PC-9 (cell line): ENCODE results near the gene MBTPS1. TPM values are rescaled to one million over a fixed set of nuclear protein-coding genes. Genes with fewer than 3 reads are reported as not detected.
A peak's percentile ranks its signal among the peaks of the same experiment; 100 is the strongest.

ENCODE experiments used
- BruUV-seq: library from RNA; stranded (reverse); fragments of 400-500 nt; replicated peaks from 2 replicates; lab custom pipeline; 2021; lab: Mats Ljungman, UMichigan
- CTCF ChIA-PET: fragments of 300-600 bp; sonication (Branson Sonifier 250); formaldehyde crosslinking; loops from one replicate; lab custom pipeline; 2022; ENCODE audit warnings: antibody characterized with exemption; lab: Charles Lee
- POLR2A ChIA-PET: fragments of 300-600 bp; sonication (Branson Sonifier 250); formaldehyde crosslinking; loops from one replicate; lab custom pipeline; 2022; ENCODE audit warnings: antibody characterized with exemption; ENCODE audit not compliant: unreplicated experiment; lab: Charles Lee
- DNase-seq, 2 experiments: peaks; one replicate each; pipeline versions ENCODE4 v3.0.0 to v3.0.0-alpha.2; 2015 to 2022; ENCODE audit warnings: mixed read lengths in 1 of 2
- H2AFZ ChIP-seq: fragments of 200-600 bp; sonication (generic); 2 replicates; pipeline ENCODE4 v1.8.1; 2017; ENCODE audit warnings: antibody characterized with exemption
- H3F3A ChIP-seq: fragments of 200-600 bp; sonication (generic); 2 replicates; pipeline ENCODE4 v1.8.1; 2017; ENCODE audit warnings: antibody characterized with exemption, mild to moderate bottlenecking, low read depth; ENCODE audit not compliant: insufficient read depth
- H3K27ac ChIP-seq: fragments of 200-600 bp; sonication (generic); 2 replicates; pipeline ENCODE4 v1.6.1; 2016; ENCODE audit warnings: mixed run types
- H3K27me3 ChIP-seq: fragments of 200-600 bp; sonication (generic); 2 replicates; pipeline ENCODE4 v1.6.1; 2016; ENCODE audit warnings: low read depth, mixed run types; ENCODE audit not compliant: insufficient read depth
- H3K36me3 ChIP-seq: fragments of 200-600 bp; sonication (generic); 2 replicates; pipeline ENCODE4 v1.6.1; 2016; ENCODE audit warnings: low read depth, mixed run types
- H3K4me1 ChIP-seq: fragments of 200-600 bp; sonication (generic); replicated peaks from 2 replicates; pipeline ENCODE4 v1.6.1; 2016; ENCODE audit warnings: mixed run types; ENCODE audit not compliant: insufficient read depth
- H3K4me2 ChIP-seq: fragments of 200-600 bp; sonication (generic); 2 replicates; pipeline ENCODE4 v1.6.1; 2017; ENCODE audit warnings: mixed run types
- H3K4me3 ChIP-seq: fragments of 200-600 bp; sonication (generic); 2 replicates; pipeline ENCODE4 v1.6.1; 2016; ENCODE audit warnings: mixed run types
- H3K79me2 ChIP-seq: fragments of 200-600 bp; sonication (generic); 2 replicates; pipeline ENCODE4 v1.6.1; 2017; ENCODE audit warnings: low read depth, mixed run types
- H3K9me2 ChIP-seq: fragments of 200-600 bp; sonication (generic); 2 replicates; pipeline ENCODE4 v1.8.1; 2017; ENCODE audit warnings: mild to moderate bottlenecking; ENCODE audit not compliant: insufficient read depth
- H3K9me3 ChIP-seq: fragments of 200-600 bp; sonication (generic); 2 replicates; pipeline ENCODE4 v1.8.1; 2016; ENCODE audit warnings: low read depth; ENCODE audit not compliant: insufficient read depth
- H4K20me1 ChIP-seq: fragments of 200-600 bp; sonication (generic); 2 replicates; pipeline ENCODE4 v1.8.1; 2017; ENCODE audit not compliant: insufficient read depth
- CTCF ChIP-seq: fragments of 200-600 bp; sonication (generic); conservative IDR thresholded peaks from 2 replicates; pipeline ENCODE4 v1.6.1; 2017; ENCODE audit warnings: mixed run types, antibody characterized with exemption, mild to moderate bottlenecking, moderate library complexity
- EZH2 ChIP-seq: fragments of 200-600 bp; sonication (generic); IDR thresholded peaks from 2 replicates; pipeline ENCODE4 v1.8.0; 2017; ENCODE audit warnings: antibody characterized with exemption, low read depth
- intact Hi-C: fragments of 100-400 bp; cut with micrococcal nuclease; formaldehyde crosslinking; loops from one replicate; pipeline ENCODE4 v1.10.0; 2022; ENCODE audit not compliant: unreplicated experiment
- total RNA-seq: library from RNA; stranded (reverse); gene quantifications from 2 replicates; pipeline ENCODE4 v1.2.3, GENCODE V29; 2021

MBTPS1 gene
- total RNA-seq, 1 experiment from 2014 or later = 96.0 TPM

- Histone ChIP-seq H3K9me3 (no peaks in the 10 kb centered on the region), H3K4me3 (peak overlapping the region; percentile 65), H3F3A (0 out of 2 replicates have a peak, but pooled peaks cover 7% of the 10 kb centered on the region), H3K79me2 (peaks cover 39% of the 10 kb centered on the region), H3K4me2 (peak overlapping the region; percentile 81), H3K27me3 (no peaks in the 10 kb centered on the region), H2AFZ (peak overlapping the region; percentile 72), H3K4me1 (peaks cover 12% of the 10 kb centered on the region), H4K20me1 (no peaks in the 10 kb centered on the region), H3K36me3 (no peaks in the 10 kb centered on the region; the same call in 1 of the 2 replicates), H3K9me2 (no peaks in the 10 kb centered on the region), H3K27ac (no peak overlapping the region)
- TSS peak; percentile 52 for BruUV-seq
- no peak; the same call in 1 of the 2 replicates for TF ChIP-seq CTCF
- TF ChIP-seq EZH2 = no peak
- POLR2A ChIA-PET = interaction anchor here (0.6 kb wide), 1 partner anchor 28 kb away, joined by 4 read pairs; no protein-coding TSS in a partner anchor
- intact Hi-C loops = no loop called here
- DNase-seq = peak in 1 of 2 experiments; percentile 38
- CTCF ChIA-PET = no interaction called here
Observed at GRCh38 chr16:84144209-84144858, 27.6 kb upstream of the MBTPS1 start.

GRCh38 chr16:84143784-84144199, 27.1 kb upstream of the MBTPS1 start:
- no peak overlapping the region for H3K27ac ChIP-seq
- peak overlapping the region; percentile 65 for H3K4me3 ChIP-seq
- H3K9me2 ChIP-seq = no peaks in the 10 kb centered on the region
- no peaks in the 10 kb centered on the region for H3K9me3 ChIP-seq
- CTCF ChIA-PET = no interaction called here
- TF ChIP-seq EZH2 = no peak
- no peak for TF ChIP-seq CTCF
- H3K79me2 ChIP-seq = peaks cover 39% of the 10 kb centered on the region
- DNase-seq = no peak
- intact Hi-C loops = no loop called here
- H2AFZ ChIP-seq = peak overlapping the region; percentile 72
- H3K4me2 ChIP-seq = peak overlapping the region; percentile 81
- 0 out of 2 replicates have a peak, but pooled peaks cover 7% of the 10 kb centered on the region for H3F3A ChIP-seq
- no peaks in the 10 kb centered on the region; the same call in 1 of the 2 replicates for H3K36me3 ChIP-seq
- H4K20me1 ChIP-seq = no peaks in the 10 kb centered on the region
- H3K27me3 ChIP-seq = no peaks in the 10 kb centered on the region
- POLR2A ChIA-PET = interaction anchor here (0.6 kb wide), 1 partner anchor 27 kb away, joined by 4 read pairs; no protein-coding TSS in a partner anchor
- BruUV-seq = no TSS peak
- H3K4me1 ChIP-seq = peaks cover 18% of the 10 kb centered on the region

DNA sequence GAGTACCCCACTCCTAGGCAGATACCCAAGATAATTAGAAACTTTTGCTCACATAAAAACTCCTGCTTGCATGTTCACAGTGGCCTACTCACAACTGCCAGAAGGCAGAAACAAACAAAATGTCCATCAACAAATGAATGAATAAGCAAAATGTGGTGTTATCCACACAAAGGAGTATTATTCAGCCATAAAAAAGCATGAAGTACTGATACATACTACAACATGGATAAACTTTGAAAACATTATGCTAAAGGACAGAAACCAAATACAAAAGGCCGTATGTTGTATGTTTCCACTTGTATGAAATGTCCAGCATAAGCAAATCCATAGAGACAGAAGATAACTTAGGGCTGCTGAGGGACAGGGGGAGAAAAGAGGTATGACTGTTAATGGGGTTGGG, 26.3 kb upstream of the MBTPS1 start:
- ChIA-PET POLR2A (no interaction called here), CTCF (no interaction called here)
- TF ChIP-seq EZH2 = no peak
- TF ChIP-seq CTCF = no peak
- Histone ChIP-seq H3K27ac (no peak overlapping the region), H3K4me1 (peaks cover 25% of the 10 kb centered on the region), H3F3A (0 out of 2 replicates have a peak, but pooled peaks cover 7% of the 10 kb centered on the region), H3K9me2 (no peaks in the 10 kb centered on the region), H4K20me1 (no peaks in the 10 kb centered on the region), H3K4me3 (peak overlapping the region; percentile 65; the same call in 1 of the 2 replicates), H3K4me2 (peak overlapping the region; percentile 81; the same call in 1 of the 2 replicates), H3K36me3 (no peaks in the 10 kb centered on the region; the same call in 1 of the 2 replicates), H3K9me3 (no peaks in the 10 kb centered on the region), H2AFZ (no peak overlapping the region), H3K27me3 (no peaks in the 10 kb centered on the region), H3K79me2 (peaks cover 41% of the 10 kb centered on the region)
- BruUV-seq = no TSS peak
- no peak for DNase-seq
- intact Hi-C loops = no loop called here
